K562 (cell line): ENCODE measurements around the gene PDE2A. TPM values are rescaled to one million over a fixed set of nuclear protein-coding genes. Genes with fewer than 3 reads are reported as not detected.
A peak's percentile ranks its signal among the peaks of the same experiment; 100 is the strongest.

Experiments used
- DPF2 ChIP-seq: fragments of 450-650 bp; IDR thresholded peaks from 2 replicates; pipeline ENCODE4 v1.6.1; 2016
- E2F3 ChIP-seq: fragments of 250-450 bp; sonication (Bioruptor Pico); IDR thresholded peaks from 2 replicates; pipeline ENCODE4 v1.4.0; 2020; ENCODE audit warnings: mild to moderate bottlenecking
- HMGN3 ChIP-seq: IDR thresholded peaks from 2 replicates; pipeline ENCODE4 v1.6.1; 2011; ENCODE audit warnings: borderline replicate concordance, low read depth, mild to moderate bottlenecking, mixed read lengths, low read length; ENCODE audit not compliant: insufficient read length; ENCODE audit errors: extremely low read depth
- KLF16 ChIP-seq: IDR thresholded peaks from 2 replicates; pipeline ENCODE4 v1.6.1; 2016; ENCODE audit warnings: antibody characterized with exemption
- MEF2D ChIP-seq: conservative IDR thresholded peaks from 2 replicates; pipeline ENCODE4 v1.6.1; 2016; ENCODE audit warnings: low read depth, missing genetic modification characterization, missing compliant biosample characterization
- POU5F1 ChIP-seq: fragments of 150-350 bp; IDR thresholded peaks from 2 replicates; pipeline ENCODE4 v1.6.1; 2014; ENCODE audit warnings: borderline replicate concordance, low read length, low read depth, mild to moderate bottlenecking; ENCODE audit not compliant: partially characterized antibody
- RBM39 ChIP-seq: fragments of 200-400 bp; formaldehyde crosslinking; optimal IDR thresholded peaks from 2 replicates; pipeline ENCODE3; 2018; ENCODE audit warnings: low read depth, low read length
- ZNF12 ChIP-seq: sonication (generic); formaldehyde crosslinking; IDR thresholded peaks from 2 replicates; pipeline ENCODE4 v1.4.0; 2020; ENCODE audit warnings: mild to moderate bottlenecking, missing genetic modification reagents
- ZNF699 ChIP-seq: fragments of 250-450 bp; sonication (Bioruptor Pico); IDR thresholded peaks from 2 replicates; pipeline ENCODE4 v1.8.0; 2021; ENCODE audit warnings: mild to moderate bottlenecking, moderate library complexity; ENCODE audit not compliant: insufficient replicate concordance
- polyA plus RNA-seq, 8 experiments: library from polyadenylated mRNA; depleted of rRNA in 4 of 8; stranded (reverse) in 5 of 8; unstranded in 3 of 8; fragments of >200 nt; fragmentation: Nextera tagmentation in 2 of 8; fragmentation: Illumina TruSeq in 1 of 8; extraction: Ambion mirVana in 2 of 8; extraction: Trizol in 1 of 8; gene quantifications; 2 replicates each; pipeline versions ENCODE4 v1.2.1 to v1.2.3, GENCODE V29; 2011 to 2014; ENCODE audit warnings: inconsistent platforms in 1 of 8, missing spikeins in 1 of 8
- total RNA-seq, 7 experiments: library from RNA; depleted of rRNA in 6 of 7; stranded (reverse); fragments of >200 nt in 6 of 7; fragmentation: Illumina TruSeq in 2 of 7; extraction: Trizol in 2 of 7; gene quantifications; 2 replicates each; pipeline versions ENCODE4 v1.2.1 to v1.2.3, GENCODE V29; 2011 to 2021; ENCODE audit warnings: low replicate concordance in 1 of 7
- TF ChIP-seq, protein P1 (sequence below): sonication (generic); formaldehyde crosslinking; IDR thresholded peaks from 2 replicates; pipeline ENCODE4 v1.9.0; 2022; ENCODE audit warnings: mild to moderate bottlenecking, missing genetic modification reagents
- TF ChIP-seq, protein P2 (sequence below), 2 experiments: fragments of 450-650 bp; formaldehyde crosslinking in 1 of 2; IDR thresholded peaks; 2 replicates each; pipeline versions ENCODE4 v1.4.0 to v1.6.1; 2014 to 2020; ENCODE audit warnings: mild to moderate bottlenecking in 2 of 2, borderline replicate concordance in 1 of 2, low read depth in 1 of 2
- TF ChIP-seq, protein P3 (sequence below): IDR thresholded peaks from 2 replicates; pipeline ENCODE4 v1.6.1; 2014; ENCODE audit warnings: antibody characterized with exemption
- TF ChIP-seq, protein P4 (sequence below): sonication (generic); formaldehyde crosslinking; IDR thresholded peaks from 2 replicates; pipeline ENCODE4 v1.8.1; 2023; ENCODE audit warnings: mild to moderate bottlenecking, missing genetic modification reagents

PDE2A gene
- total and polyA plus RNA-seq, 9 of the 15 experiments (the other 6 are each of a cell fraction or from before 2014, with no cell fraction given), result 0.07 to 15.2 (median 1.6) TPM; not detected in 1

DNA sequence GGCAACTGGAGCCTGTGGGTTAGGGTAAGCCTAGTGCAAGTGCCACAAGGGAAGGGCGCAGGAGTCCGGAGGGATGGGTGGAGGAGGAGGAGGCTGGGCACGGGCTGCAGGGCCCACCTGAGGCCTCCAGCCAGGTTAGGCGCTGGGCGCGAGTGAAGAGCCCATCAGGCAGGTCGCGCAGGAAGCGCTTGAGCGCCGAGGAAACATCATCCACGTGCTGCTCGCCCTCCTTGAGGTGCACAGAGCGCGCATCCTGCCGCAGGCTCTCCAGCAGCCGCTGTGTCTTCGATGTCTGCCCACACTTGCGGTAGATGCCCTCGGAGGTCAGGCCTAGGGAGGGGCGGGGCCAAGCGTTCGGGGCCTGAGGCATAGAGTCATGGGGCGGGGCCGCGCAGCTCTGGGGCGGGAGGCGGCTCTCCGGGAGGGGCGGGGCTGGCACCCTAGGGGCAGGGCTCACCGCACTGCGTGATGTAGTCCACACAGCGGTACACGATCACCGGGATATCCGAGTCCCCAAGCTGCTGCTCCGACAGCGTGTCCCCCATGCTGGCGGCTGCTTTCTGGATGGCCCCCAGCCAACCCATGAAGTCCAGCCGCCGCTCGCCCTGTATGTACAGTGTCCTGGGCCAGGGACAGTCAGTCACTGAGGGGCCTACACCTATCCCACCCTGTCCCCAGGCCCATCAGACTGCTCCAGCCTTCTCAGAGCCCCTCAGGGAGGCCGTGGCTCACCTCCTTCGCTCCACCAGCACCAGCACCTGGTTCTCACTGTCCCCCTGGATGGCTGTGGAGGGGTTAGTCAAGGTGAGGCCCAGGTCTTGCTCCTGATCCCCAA is 22.9 kb upstream of the PDE2A start (continued):
- TF ChIP-seq KLF16 (no peak), E2F3 (no peak), ZNF699 (no peak), RBM39 (no peak), DPF2 (no peak), HMGN3 (peak; percentile 60), MEF2D (no peak), POU5F1 (no peak), ZNF12 (CRISPR knock-in tag) (no peak)
- TF ChIP-seq, protein P1, sequence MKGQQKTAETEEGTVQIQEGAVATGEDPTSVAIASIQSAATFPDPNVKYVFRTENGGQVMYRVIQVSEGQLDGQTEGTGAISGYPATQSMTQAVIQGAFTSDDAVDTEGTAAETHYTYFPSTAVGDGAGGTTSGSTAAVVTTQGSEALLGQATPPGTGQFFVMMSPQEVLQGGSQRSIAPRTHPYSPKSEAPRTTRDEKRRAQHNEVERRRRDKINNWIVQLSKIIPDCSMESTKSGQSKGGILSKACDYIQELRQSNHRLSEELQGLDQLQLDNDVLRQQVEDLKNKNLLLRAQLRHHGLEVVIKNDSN (CRISPR knock-in tag), result no peak
- TF ChIP-seq, protein P2, sequence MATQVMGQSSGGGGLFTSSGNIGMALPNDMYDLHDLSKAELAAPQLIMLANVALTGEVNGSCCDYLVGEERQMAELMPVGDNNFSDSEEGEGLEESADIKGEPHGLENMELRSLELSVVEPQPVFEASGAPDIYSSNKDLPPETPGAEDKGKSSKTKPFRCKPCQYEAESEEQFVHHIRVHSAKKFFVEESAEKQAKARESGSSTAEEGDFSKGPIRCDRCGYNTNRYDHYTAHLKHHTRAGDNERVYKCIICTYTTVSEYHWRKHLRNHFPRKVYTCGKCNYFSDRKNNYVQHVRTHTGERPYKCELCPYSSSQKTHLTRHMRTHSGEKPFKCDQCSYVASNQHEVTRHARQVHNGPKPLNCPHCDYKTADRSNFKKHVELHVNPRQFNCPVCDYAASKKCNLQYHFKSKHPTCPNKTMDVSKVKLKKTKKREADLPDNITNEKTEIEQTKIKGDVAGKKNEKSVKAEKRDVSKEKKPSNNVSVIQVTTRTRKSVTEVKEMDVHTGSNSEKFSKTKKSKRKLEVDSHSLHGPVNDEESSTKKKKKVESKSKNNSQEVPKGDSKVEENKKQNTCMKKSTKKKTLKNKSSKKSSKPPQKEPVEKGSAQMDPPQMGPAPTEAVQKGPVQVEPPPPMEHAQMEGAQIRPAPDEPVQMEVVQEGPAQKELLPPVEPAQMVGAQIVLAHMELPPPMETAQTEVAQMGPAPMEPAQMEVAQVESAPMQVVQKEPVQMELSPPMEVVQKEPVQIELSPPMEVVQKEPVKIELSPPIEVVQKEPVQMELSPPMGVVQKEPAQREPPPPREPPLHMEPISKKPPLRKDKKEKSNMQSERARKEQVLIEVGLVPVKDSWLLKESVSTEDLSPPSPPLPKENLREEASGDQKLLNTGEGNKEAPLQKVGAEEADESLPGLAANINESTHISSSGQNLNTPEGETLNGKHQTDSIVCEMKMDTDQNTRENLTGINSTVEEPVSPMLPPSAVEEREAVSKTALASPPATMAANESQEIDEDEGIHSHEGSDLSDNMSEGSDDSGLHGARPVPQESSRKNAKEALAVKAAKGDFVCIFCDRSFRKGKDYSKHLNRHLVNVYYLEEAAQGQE (IDR thresholded peaks at IDR 0.05; ENCODE audit: borderline replicate concordance), result no peak
- TF ChIP-seq, protein P2 (CRISPR knock-in tag; IDR thresholded peaks at IDR 0.05; ENCODE audit: low read depth), result no peak
- TF ChIP-seq, protein P3, sequence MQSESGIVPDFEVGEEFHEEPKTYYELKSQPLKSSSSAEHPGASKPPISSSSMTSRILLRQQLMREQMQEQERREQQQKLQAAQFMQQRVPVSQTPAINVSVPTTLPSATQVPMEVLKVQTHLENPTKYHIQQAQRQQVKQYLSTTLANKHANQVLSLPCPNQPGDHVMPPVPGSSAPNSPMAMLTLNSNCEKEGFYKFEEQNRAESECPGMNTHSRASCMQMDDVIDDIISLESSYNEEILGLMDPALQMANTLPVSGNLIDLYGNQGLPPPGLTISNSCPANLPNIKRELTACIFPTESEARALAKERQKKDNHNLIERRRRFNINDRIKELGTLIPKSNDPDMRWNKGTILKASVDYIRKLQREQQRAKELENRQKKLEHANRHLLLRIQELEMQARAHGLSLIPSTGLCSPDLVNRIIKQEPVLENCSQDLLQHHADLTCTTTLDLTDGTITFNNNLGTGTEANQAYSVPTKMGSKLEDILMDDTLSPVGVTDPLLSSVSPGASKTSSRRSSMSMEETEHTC, result no peak
- TF ChIP-seq, protein P4, sequence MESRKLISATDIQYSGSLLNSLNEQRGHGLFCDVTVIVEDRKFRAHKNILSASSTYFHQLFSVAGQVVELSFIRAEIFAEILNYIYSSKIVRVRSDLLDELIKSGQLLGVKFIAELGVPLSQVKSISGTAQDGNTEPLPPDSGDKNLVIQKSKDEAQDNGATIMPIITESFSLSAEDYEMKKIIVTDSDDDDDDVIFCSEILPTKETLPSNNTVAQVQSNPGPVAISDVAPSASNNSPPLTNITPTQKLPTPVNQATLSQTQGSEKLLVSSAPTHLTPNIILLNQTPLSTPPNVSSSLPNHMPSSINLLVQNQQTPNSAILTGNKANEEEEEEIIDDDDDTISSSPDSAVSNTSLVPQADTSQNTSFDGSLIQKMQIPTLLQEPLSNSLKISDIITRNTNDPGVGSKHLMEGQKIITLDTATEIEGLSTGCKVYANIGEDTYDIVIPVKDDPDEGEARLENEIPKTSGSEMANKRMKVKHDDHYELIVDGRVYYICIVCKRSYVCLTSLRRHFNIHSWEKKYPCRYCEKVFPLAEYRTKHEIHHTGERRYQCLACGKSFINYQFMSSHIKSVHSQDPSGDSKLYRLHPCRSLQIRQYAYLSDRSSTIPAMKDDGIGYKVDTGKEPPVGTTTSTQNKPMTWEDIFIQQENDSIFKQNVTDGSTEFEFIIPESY, result peak; percentile 95
